HepG2 (cell line): ENCODE data around the gene RBX1. TPM values are rescaled to one million over a fixed set of nuclear protein-coding genes. Genes with fewer than 3 reads are reported as not detected.

Source experiments
- ARID5B ChIP-seq: IDR thresholded peaks from 2 replicates; pipeline ENCODE4 v1.4.0; 2020; ENCODE audit warnings: mild to moderate bottlenecking, missing genetic modification reagents
- HNF4A ChIP-seq: sonication (generic); formaldehyde crosslinking; IDR thresholded peaks from 2 replicates; pipeline ENCODE4 v1.4.0; 2020; ENCODE audit warnings: missing genetic modification reagents
- KDM1A ChIP-seq: IDR thresholded peaks from 2 replicates; pipeline ENCODE4 v1.6.1; 2016; ENCODE audit warnings: missing compliant biosample characterization
- PAXIP1 ChIP-seq: sonication (generic); formaldehyde crosslinking; conservative IDR thresholded peaks from 2 replicates; pipeline ENCODE4 v1.4.0; 2020; ENCODE audit warnings: mild to moderate bottlenecking, missing genetic modification reagents, moderate library complexity
- ZNF260 ChIP-seq: sonication (generic); formaldehyde crosslinking; IDR thresholded peaks from 2 replicates; pipeline ENCODE4 v1.4.0; 2020; ENCODE audit warnings: missing genetic modification reagents, low read depth, mild to moderate bottlenecking, borderline replicate concordance
- ZNF605 ChIP-seq: sonication (generic); formaldehyde crosslinking; IDR thresholded peaks from 2 replicates; pipeline ENCODE4 v1.8.0; 2022; ENCODE audit warnings: mild to moderate bottlenecking, missing genetic modification reagents
- ZNF780A ChIP-seq: sonication (generic); formaldehyde crosslinking; IDR thresholded peaks from 2 replicates; pipeline ENCODE4 v1.8.0; 2022; ENCODE audit warnings: mild to moderate bottlenecking, missing genetic modification reagents, moderate library complexity
- polyA plus RNA-seq, 8 experiments: library from polyadenylated mRNA; depleted of rRNA in 3 of 8; stranded (reverse) in 7 of 8; unstranded in 1 of 8; fragments of >200 nt; fragmentation: Illumina TruSeq in 4 of 8; extraction: Trizol in 4 of 8; gene quantifications; 2 replicates each; pipeline versions ENCODE4 v1.2.1 to v1.2.3, GENCODE V29; 2011 to 2016; ENCODE audit warnings: low read depth in 4 of 8, missing spikeins in 1 of 8, mixed read lengths in 1 of 8; ENCODE audit not compliant: insufficient read depth in 1 of 8
- total RNA-seq, 5 experiments: library from RNA; depleted of rRNA; stranded (reverse); fragments of >200 nt; fragmentation: Illumina TruSeq; extraction: Trizol; gene quantifications; 2 replicates each; pipeline ENCODE4 v1.2.3, GENCODE V29; 2016; ENCODE audit warnings: low read depth in 1 of 5

RBX1 gene
- total and polyA plus RNA-seq, 2 of the 13 experiments (the other 11 are each of a cell fraction or from before 2014, with no cell fraction given): 84.9 to 90.2 TPM

DNA sequence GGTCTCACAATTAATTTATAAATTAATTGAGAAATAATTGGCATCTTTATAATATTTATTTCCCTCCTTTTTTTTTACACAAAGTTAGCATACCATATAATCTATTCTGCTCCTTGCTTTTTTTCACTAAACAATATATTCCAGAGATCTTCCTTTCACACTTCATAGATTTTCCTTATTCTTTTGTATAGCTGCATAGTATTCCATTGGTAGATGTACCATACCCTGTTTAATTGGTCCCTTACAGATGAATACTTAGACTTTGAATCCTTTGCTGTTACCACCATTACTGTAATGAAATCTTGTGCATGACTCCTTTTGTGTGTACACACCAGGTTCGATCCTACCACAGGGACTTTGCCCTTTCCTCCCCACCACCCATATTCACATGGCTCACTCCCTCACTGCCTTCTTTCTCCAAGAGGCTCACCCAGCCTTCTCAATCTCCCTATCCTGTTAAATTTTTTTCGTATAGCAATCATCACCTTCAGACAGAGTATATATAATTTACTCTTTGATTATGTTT is 48.9 kb downstream of the RBX1 start (continued):
- TF ChIP-seq HNF4A (CRISPR knock-in tag) (peak; percentile 66), ZNF605 (CRISPR knock-in tag) (no peak), ARID5B (CRISPR knock-in tag) (peak; percentile 29; the same call in 1 of the 2 replicates), PAXIP1 (0 out of 2 replicates have a peak, but pooled peaks have one; percentile 31), ZNF780A (no peak), ZNF260 (CRISPR knock-in tag) (peak; percentile 94), KDM1A (CRISPR knock-in tag) (0 out of 2 replicates have a peak, but pooled peaks have one; percentile 41)
